RWPE1 (cell line): ENCODE measurements around the gene PTTG2.
"Not testable (repeated sequence)": the region's sequence is repeated elsewhere in the genome, so short reads cannot be mapped to it uniquely, and the experiment has no call there.

Experiments used
- CTCF ChIA-PET: fragments of 350-600 bp; sonication (Branson Sonifier 250); formaldehyde crosslinking; extraction: SDS; loops from one replicate; lab custom pipeline; 2021; lab: Yijun Ruan, JAX
- POLR2A ChIA-PET: fragments of 400-600 bp; formaldehyde crosslinking; extraction: SDS; loops from one replicate; lab custom pipeline; 2020; ENCODE audit warnings: antibody characterized with exemption; ENCODE audit not compliant: low non-redundant PET; lab: Yijun Ruan, JAX
- DNase-seq: peaks from one replicate; pipeline ENCODE4 v3.0.0; 2012; ENCODE audit warnings: low spot score
- H3K27ac ChIP-seq: fragments of 450-650 bp; 2 replicates; pipeline ENCODE4 v1.5.1; 2017
- TF ChIP-seq, protein P1 (sequence below): fragments of 450-650 bp; conservative IDR thresholded peaks from 2 replicates; pipeline ENCODE4 v1.5.1; 2017; ENCODE audit warnings: low read depth, mild to moderate bottlenecking

The PTTG2 gene

DNA sequence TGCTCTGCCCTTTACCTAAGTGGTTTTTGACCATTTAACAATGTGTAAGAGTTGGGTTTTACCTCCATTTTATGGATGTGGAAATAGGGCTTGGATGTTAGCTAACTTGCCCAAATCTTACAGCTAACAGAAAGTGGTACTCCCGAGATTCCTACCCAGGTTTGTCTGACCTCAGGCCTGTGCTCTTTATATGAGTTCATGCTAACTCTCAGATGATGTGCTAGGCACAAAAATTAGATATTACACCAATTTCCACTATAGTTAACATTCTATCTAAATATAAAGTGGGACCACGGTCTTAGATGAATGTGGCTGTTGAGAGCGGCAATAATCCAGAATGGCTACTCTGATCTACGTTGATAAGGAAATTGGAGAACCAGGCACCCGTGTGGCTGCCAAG lies at the start of gene PTTG2:
PTTG2 (plus strand) TSS at position 301 of the 400 bp plus-strand sequence; CDS start at position 338, 37 bp downstream.
- CTCF ChIA-PET: no interaction called here
- H3K27ac ChIP-seq: no peak within 1 kb of the TSS
- POLR2A ChIA-PET: no interaction called here
- TF ChIP-seq, protein P1, sequence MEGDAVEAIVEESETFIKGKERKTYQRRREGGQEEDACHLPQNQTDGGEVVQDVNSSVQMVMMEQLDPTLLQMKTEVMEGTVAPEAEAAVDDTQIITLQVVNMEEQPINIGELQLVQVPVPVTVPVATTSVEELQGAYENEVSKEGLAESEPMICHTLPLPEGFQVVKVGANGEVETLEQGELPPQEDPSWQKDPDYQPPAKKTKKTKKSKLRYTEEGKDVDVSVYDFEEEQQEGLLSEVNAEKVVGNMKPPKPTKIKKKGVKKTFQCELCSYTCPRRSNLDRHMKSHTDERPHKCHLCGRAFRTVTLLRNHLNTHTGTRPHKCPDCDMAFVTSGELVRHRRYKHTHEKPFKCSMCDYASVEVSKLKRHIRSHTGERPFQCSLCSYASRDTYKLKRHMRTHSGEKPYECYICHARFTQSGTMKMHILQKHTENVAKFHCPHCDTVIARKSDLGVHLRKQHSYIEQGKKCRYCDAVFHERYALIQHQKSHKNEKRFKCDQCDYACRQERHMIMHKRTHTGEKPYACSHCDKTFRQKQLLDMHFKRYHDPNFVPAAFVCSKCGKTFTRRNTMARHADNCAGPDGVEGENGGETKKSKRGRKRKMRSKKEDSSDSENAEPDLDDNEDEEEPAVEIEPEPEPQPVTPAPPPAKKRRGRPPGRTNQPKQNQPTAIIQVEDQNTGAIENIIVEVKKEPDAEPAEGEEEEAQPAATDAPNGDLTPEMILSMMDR: no peak
- no peak for DNase-seq

DNA sequence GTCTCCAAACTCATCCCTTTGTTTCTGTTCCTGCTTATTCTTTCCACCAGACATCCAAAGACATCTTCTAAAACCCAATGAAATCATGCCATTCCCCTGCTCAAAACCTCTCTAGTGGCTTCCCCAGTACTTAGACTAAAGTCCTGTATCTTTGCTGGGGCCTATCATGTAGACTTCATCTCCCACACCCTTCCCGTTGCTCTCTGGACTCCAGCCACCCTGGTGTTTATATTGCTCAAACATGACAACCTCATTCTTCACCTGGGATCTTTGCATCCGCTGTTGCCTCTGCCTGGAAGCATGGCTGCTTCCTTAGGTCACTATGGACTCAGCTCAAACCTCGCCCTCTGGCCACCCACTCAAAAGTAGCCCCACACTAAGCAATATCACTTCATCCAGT lies 45.7 kb upstream of the PTTG2 start:
- CTCF ChIA-PET: no interaction called here
- no peak for DNase-seq
- no peak overlapping the region for H3K27ac ChIP-seq
- POLR2A ChIA-PET: no interaction called here
- TF ChIP-seq, protein P1: no peak

DNA sequence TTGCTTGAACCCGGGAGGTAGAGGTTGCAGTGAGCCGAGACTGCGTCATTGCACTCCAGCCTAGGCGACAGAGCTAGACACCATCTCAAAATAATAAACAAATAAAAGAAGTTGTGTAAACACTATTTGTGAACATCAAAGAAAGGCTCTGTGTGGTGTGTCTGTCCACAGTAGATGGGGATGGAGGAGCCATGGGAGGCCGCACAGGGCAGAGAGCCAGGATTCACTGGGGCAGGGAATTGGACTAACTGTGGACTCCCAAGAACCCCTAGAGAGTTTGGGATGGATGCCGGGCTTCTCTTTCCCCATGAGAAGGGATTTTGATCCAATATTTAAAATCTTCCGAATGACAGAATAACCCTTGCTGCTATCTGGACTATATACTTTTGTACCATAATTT lies 42.8 kb upstream of the PTTG2 start:
- H3K27ac ChIP-seq: no peak overlapping the region
- DNase-seq: no peak

DNA sequence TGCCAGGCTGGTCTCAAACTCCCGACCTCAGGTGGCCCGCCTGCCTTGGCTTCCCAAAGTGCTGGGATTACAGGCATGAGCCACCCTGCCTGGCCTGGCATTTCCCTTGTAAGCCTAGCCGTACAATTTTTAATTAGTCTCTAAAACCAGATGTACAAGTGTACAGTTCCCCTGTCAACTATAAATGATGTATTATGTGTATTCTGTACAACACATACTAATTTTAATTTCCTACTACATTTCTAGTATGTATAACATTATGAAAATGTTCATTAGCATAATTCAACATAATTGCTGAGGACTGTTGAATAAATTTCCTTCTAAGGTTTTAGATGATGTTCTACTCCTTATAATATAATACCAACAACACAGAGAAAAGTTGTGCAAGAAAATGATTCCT lies 41.5 kb upstream of the PTTG2 start:
- POLR2A ChIA-PET: no interaction called here
- CTCF ChIA-PET: interaction anchor here (0.6 kb wide), 1 partner anchor 370 kb away, joined by 4 read pairs; no protein-coding TSS in a partner anchor
- no peak overlapping the region for H3K27ac ChIP-seq
- TF ChIP-seq, protein P1: no peak
- no peak for DNase-seq

More for the DNA sequence above, 42.8 kb upstream of the PTTG2 start:
- ChIA-PET POLR2A (no interaction called here), CTCF (no interaction called here)
- TF ChIP-seq, protein P1: no peak

DNA sequence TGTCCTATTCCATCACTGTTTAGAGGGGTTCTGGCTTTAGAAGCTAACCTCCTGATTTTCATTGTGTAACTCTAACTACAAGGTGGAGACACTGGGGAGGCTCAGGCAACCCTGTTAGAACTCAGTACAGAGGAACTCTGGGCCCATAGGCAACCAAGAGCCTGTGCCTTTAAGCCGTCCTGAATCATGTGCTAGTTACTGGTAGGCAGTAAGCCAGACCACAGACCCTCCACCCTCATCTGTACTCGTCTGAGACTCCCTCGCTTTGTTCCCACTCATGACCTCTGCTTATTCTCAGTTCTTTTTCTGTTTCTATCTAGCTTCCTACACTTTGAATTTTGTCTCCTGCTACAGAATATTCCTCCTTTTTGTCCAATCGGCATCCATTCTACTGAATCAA lies 37.9 kb upstream of the PTTG2 start:
- H3K27ac ChIP-seq: no peak overlapping the region
- no peak for DNase-seq
- TF ChIP-seq, protein P1: no peak
- ChIA-PET CTCF (no interaction called here), POLR2A (no interaction called here)

DNA sequence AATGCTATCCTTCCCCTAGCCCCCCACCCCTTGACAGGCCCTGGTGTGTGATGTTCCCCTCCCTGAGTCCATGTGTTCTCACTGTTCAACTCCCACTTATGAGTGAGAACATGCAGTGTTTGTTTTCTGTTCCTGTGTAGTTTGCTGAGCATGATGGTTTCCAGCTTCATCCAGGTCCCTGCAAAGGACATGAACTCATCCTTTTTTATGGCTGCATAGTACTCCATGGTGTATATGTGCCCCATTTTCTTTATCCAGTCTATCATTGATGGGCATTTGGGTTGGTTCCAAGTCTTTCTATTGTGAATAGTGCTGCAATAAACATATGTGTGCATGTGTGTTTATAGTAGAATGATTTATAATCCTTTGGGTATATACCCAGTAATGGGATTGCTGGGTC lies 37.1 kb upstream of the PTTG2 start:
- CTCF ChIA-PET, H3K27ac ChIP-seq, DNase-seq, POLR2A ChIA-PET: not testable (repeated sequence)

DNA sequence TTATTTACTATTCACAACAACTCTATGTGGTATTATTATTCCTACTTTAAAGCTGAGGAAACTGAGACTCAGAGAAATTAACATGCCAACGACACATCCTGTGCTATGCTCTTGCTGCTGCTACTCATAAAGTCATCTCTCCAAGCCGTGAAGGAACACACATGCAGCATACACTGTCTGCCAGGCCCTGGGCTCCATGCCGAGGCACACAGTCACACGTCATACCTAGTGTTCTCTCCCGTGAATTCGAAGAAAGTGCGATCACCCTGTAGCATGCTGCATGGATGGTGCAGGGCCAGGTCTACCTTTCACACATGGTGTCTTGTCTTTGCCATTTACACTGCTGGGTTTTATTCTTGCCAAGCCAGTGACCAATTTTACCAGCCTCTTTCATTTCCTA lies 35.3 kb upstream of the PTTG2 start:
- TF ChIP-seq, protein P1: no peak

More for the DNA sequence above, 35.3 kb upstream of the PTTG2 start:
- no peak for DNase-seq
- H3K27ac ChIP-seq: no peak overlapping the region
- ChIA-PET CTCF (no interaction called here), POLR2A (no interaction called here)
